ENCODE results near the gene SLC35D2.
"Not testable (repeated sequence)": the region's sequence is repeated elsewhere in the genome, so short reads cannot be mapped to it uniquely, and the experiment has no call there.

SLC35D2 gene

GRCh38 chr9:96309850-96310249 lies 73.7 kb downstream of the SLC35D2 start:
- DNase-seq (ENCODE audit: low spot score), result no peak

- not testable (repeated sequence) for DNase-seq (ENCODE audit: low spot score)
These were observed 76.6 kb downstream of the SLC35D2 start for GRCh38 chr9:96306958-96307357.

GRCh38 chr9:96305171-96305570 lies 78.3 kb downstream of the SLC35D2 start:
- no peak for DNase-seq (ENCODE audit: low spot score)

GRCh38 chr9:96304230-96304629 lies 79.3 kb downstream of the SLC35D2 start:
- DNase-seq (ENCODE audit: low spot score), result no peak

GRCh38 chr9:96302021-96302420 lies 81.5 kb downstream of the SLC35D2 start, which contains the start of gene HSD17B3:
TSS of gene HSD17B3 (minus strand) at chr9:96302176. CDS start at chr9:96302104, 72 bp downstream.
- DNase-seq (ENCODE audit: low spot score), result no peak

GRCh38 chr9:96299823-96300222 lies 83.7 kb downstream of the SLC35D2 start:
- no peak for DNase-seq (ENCODE audit: low spot score)

GRCh38 chr9:96294159-96294545 lies 89.4 kb downstream of the SLC35D2 start:
- DNase-seq (ENCODE audit: low spot score), result no peak

- DNase-seq (ENCODE audit: low spot score), result no peak
These were observed 89.9 kb downstream of the SLC35D2 start for GRCh38 chr9:96293498-96294158.

GRCh38 chr9:96289392-96289791 lies 94.1 kb downstream of the SLC35D2 start:
- DNase-seq (ENCODE audit: low spot score), result no peak

- DNase-seq (ENCODE audit: low spot score), result no peak
These were observed 101.9 kb downstream of the SLC35D2 start for GRCh38 chr9:96281641-96282040.

- DNase-seq (ENCODE audit: low spot score), result no peak
These were observed 103.6 kb downstream of the SLC35D2 start for GRCh38 chr9:96279932-96280331.

- DNase-seq (ENCODE audit: low spot score), result no peak
These were observed 108.6 kb downstream of the SLC35D2 start for GRCh38 chr9:96274939-96275338.
